Left renal cortex interstitium (tissue), 4 donors: ENCODE results near the gene FKBP1C. TPM values are rescaled to one million over a fixed set of nuclear protein-coding genes. Genes with fewer than 3 reads are reported as not detected.

Experiments used
- DNase-seq, 4 donors: peaks; one replicate each; pipeline ENCODE4 v3.0.0-alpha.2; 2013; ENCODE audit warnings: low read depth in 4 of 4, low spot score in 2 of 4, missing footprints in 1 of 4
- polyA plus RNA-seq, 4 donors: library from polyadenylated mRNA; unstranded; fragments of 120-200 nt; gene quantifications; one replicate each; pipeline ENCODE4 v1.2.1, GENCODE V29; 2013; ENCODE audit not compliant: insufficient read length in 4 of 4

The FKBP1C gene
- polyA plus RNA-seq, 4 donors = 0.56 to 5.0 (median 1.4) TPM

DNA sequence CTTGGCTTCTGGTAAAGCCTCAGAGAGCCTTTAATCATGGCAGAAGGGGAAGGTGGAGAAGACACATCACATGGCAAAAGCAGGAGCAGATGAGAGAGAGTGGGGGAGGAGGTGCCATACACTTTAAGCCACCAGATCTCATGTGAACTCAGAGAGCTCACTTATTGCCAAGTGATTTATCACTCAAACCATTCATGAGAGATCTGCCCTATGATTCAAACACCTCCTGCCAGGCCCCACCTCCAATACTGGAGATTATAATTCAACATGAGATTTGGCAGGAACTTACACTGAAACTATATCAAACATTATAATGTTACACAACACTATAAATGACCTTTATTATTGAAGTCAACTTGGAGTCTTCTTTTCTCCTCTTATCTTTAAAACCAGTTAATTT lies 47.9 kb downstream of the FKBP1C start:
- no peak for DNase-seq

DNA sequence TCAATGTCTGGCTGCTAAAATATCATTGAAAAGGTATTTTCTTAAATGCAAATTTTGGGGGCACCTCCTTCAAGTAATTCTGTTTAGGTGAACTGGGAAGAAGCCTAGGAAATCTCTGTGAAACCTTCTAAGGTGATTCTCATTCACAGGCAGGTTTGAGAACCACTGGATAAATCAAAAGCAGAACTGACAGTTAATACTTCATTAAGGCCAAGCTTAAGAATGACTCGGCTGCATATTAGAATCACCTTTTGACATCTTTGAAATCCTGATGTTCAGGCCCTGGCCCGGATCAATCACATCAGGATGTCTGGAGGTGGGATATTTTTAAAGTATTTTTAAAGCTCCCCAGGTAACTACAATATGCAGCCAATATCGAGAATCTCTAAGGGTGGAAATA lies 50.6 kb downstream of the FKBP1C start:
- no peak for DNase-seq

Other genes starting within 250 kb of the FKBP1C start
- gene LGSN, start 108.5 kb downstream of the FKBP1C start, polyA plus RNA-seq = 1 to 10 TPM in 1 of 4 donors, under 1 TPM in 3; 0.41 to 1.5 (median 0.82) TPM